GM12801 (cell line): ENCODE measurements around the gene SLTM.

Experiments
- CTCF ChIP-seq: IDR thresholded peaks from one replicate; pipeline ENCODE4 v1.5.1; 2011; ENCODE audit warnings: control low read depth; ENCODE audit not compliant: insufficient read length; ENCODE audit errors: extremely low read depth

Gene SLTM

GRCh38 chr15:58934521-58934920 lies 1.0 kb upstream of the SLTM start:
- TF ChIP-seq CTCF: no peak

DNA sequence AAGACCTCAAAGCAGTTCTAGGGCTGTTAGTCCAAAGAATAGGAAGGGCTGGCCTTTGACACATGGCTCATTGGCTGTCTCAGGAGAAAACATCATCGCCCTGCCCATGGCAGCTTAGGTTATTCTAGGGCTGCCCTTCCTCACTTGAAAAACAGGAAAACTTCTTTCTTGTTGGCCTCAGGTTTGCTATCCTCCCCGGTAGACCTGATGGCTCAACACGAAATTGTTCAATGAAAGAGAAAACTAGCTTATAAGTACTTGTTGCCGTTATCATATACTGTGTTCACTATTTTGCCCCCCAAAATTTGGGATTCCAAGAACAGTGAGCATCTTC lies 602 bp upstream of the SLTM start:
- TF ChIP-seq CTCF: no peak

GRCh38 chr15:58932710-58933280 lies 684 bp downstream of the SLTM start:
- no peak for TF ChIP-seq CTCF

DNA sequence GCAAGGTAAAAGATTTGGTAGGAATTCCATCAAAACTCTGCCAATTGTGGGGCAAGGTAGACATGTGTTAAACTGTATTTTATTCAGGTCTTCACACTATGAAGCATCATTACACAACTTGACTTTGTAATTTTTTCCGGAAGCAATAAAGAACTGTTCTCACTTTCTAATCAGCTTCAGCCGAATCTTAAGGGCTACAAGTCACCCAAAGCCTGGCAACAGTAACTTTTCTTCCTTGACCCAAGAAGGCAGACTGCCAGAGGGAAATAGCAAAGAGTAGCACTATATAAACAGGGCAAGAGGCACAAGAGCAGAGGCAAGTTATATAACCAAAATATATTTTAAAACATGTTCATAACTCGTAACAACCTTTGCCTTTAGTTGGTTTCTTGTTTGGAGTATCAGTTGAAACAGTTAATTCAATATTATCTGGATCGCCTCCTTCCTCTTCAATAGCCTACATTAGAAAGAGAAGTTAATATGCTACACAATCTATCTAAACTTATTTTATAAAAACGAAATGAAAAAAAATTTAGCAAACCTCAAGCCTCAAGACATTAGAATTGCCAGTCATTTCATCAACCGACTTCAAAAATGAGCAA lies 1.4 kb downstream of the SLTM start:
- no peak for TF ChIP-seq CTCF

DNA sequence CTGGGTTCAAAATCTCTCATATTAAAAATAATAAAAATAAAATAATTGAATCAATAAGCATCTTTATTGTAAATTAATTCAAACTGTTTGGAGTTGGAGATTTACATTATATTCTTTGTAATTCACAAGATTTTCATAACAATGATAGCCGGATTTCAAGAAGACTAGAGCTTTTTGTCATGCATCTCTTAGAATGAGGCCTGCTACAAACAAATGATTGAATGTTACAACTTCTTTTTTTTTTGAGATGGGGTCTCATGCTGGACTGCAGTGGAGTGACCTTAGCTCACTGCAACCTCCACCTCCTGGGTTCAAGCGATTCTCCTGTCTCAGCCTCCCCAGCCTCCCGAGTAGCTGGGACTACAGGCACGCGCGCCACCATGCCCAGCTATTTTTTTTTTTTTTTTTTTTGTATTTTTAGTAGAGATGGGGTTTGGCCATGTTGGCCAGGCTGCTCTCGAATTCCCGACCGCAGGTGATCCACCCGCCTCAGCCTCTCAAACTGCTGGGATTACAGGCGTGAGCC lies 3.5 kb downstream of the SLTM start:
- no peak for TF ChIP-seq CTCF

GRCh38 chr15:58926823-58927222 lies 6.7 kb downstream of the SLTM start:
- TF ChIP-seq CTCF: no peak

DNA sequence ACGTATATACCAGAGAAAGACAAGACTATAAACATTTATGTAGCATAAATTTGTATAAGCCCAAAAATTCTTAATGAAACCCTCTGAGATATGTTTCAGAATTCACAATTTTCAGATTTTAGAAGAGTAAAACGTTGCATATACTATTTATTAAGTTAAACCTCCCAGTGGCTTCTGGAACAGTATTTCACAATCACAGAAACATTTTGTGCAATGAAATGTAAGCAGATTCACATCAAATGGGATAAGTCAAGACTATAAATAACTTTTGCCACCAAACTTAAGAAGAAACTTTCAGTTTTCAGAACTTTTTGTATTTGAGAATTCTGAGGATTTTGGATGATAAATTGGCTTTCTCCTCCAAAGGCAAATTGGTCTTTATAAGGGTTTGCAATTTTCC lies 9.2 kb downstream of the SLTM start:
- no peak for TF ChIP-seq CTCF
